GM23338 (cell line): ENCODE results near the gene FEM1B. TPM values are rescaled to one million over a fixed set of nuclear protein-coding genes. Genes with fewer than 3 reads are reported as not detected.

Source experiments
- ATAC-seq: fragments of 200-7000 bp; cut with Tn5 transposase; 3 replicates; pipeline ENCODE4 v1.9.1; 2020
- DNase-seq: peaks from one replicate; pipeline ENCODE4 v3.0.0-alpha.2; 2015; ENCODE audit warnings: low spot score
- H2AFZ ChIP-seq: fragments of 200-600 bp; sonication (generic); 2 replicates; pipeline ENCODE4 v1.8.0; 2016; ENCODE audit warnings: antibody characterized with exemption, mild to moderate bottlenecking, moderate library complexity
- H3F3A ChIP-seq: fragments of 200-600 bp; sonication (generic); replicated peaks from 2 replicates; pipeline ENCODE4 v1.8.0; 2017; ENCODE audit warnings: antibody characterized with exemption, mixed run types, low read depth
- H3K27ac ChIP-seq: fragments of 200-600 bp; sonication (generic); 2 replicates; pipeline ENCODE4 v1.6.1; 2016; ENCODE audit warnings: low read depth
- H3K27me3 ChIP-seq: fragments of 200-600 bp; sonication (generic); 2 replicates; pipeline ENCODE4 v1.8.0; 2016; ENCODE audit warnings: mild to moderate bottlenecking, mixed run types, moderate library complexity; ENCODE audit not compliant: insufficient read depth
- H3K36me3 ChIP-seq: fragments of 200-600 bp; sonication (generic); 2 replicates; pipeline ENCODE4 v1.8.0; 2016; ENCODE audit warnings: mild to moderate bottlenecking; ENCODE audit not compliant: insufficient read depth
- H3K4me1 ChIP-seq: fragments of 200-600 bp; sonication (generic); 2 replicates; pipeline ENCODE4 v1.8.0; 2016; ENCODE audit warnings: mild to moderate bottlenecking, moderate library complexity; ENCODE audit not compliant: insufficient read depth
- H3K4me2 ChIP-seq: fragments of 200-600 bp; sonication (generic); 2 replicates; pipeline ENCODE4 v1.7.1; 2017; ENCODE audit warnings: mixed run types
- H3K4me3 ChIP-seq: fragments of 200-600 bp; sonication (generic); 2 replicates; pipeline ENCODE4 v1.6.1; 2016; ENCODE audit warnings: mixed run types
- H3K79me2 ChIP-seq: fragments of 200-600 bp; sonication (generic); replicated peaks from 2 replicates; pipeline ENCODE4 v1.8.0; 2017; ENCODE audit warnings: mild to moderate bottlenecking; ENCODE audit not compliant: insufficient read depth
- H3K9me2 ChIP-seq: fragments of 200-600 bp; sonication (generic); 2 replicates; pipeline ENCODE4 v1.8.0; 2017; ENCODE audit not compliant: insufficient read depth
- H4K20me1 ChIP-seq: fragments of 200-600 bp; sonication (generic); replicated peaks from 2 replicates; pipeline ENCODE4 v1.8.0; 2017; ENCODE audit warnings: mild to moderate bottlenecking; ENCODE audit not compliant: insufficient read depth
- H3K27ac Mint-ChIP-seq: 2 replicates; pipeline ENCODE4 v1.8.0; 2020; ENCODE audit warnings: inconsistent platforms, mild to moderate bottlenecking, moderate library complexity, mixed read lengths
- H3K27me3 Mint-ChIP-seq: 3 replicates; pipeline ENCODE4 v1.8.0; 2022; ENCODE audit warnings: low read depth, mild to moderate bottlenecking, moderate library complexity, mixed read lengths, inconsistent platforms; ENCODE audit not compliant: insufficient read depth, poor library complexity
- H3K36me3 Mint-ChIP-seq: 3 replicates; pipeline ENCODE4 v1.8.0; 2021; ENCODE audit warnings: low read depth, mild to moderate bottlenecking, inconsistent platforms, moderate library complexity, mixed read lengths
- H3K4me1 Mint-ChIP-seq: 3 replicates; pipeline ENCODE4 v1.8.0; 2020; ENCODE audit warnings: mild to moderate bottlenecking, inconsistent platforms, mixed read lengths
- H3K4me3 Mint-ChIP-seq: 3 replicates; pipeline ENCODE4 v1.8.0; 2021; ENCODE audit warnings: moderate library complexity, mild to moderate bottlenecking, inconsistent platforms, mixed read lengths
- H3K9me3 Mint-ChIP-seq: 3 replicates; pipeline ENCODE4 v1.8.0; 2020; ENCODE audit warnings: moderate library complexity, mild to moderate bottlenecking, inconsistent platforms, mixed read lengths
- CREB1 ChIP-seq: fragments of 250-450 bp; sonication (Bioruptor Pico); IDR thresholded peaks from 2 replicates; pipeline ENCODE4 v1.5.0; 2020; ENCODE audit warnings: low read depth, mild to moderate bottlenecking, moderate library complexity
- EZH2 ChIP-seq: fragments of 200-600 bp; sonication (generic); IDR thresholded peaks from one replicate; pipeline ENCODE4 v1.8.0; 2017; ENCODE audit warnings: antibody characterized with exemption, mild to moderate bottlenecking, low read depth; ENCODE audit not compliant: unreplicated experiment
- EZH2phosphoT487 ChIP-seq: fragments of 200-600 bp; sonication (generic); IDR thresholded peaks from one replicate; pipeline ENCODE4 v1.8.1; 2018; ENCODE audit warnings: antibody characterized with exemption; ENCODE audit not compliant: unreplicated experiment
- JUNB ChIP-seq: IDR thresholded peaks from one replicate; pipeline ENCODE4 v1.6.1; 2016; ENCODE audit warnings: antibody characterized with exemption; ENCODE audit not compliant: unreplicated experiment
- NANOG ChIP-seq: IDR thresholded peaks from 2 replicates; pipeline ENCODE4 v1.6.1; 2016; ENCODE audit warnings: antibody characterized with exemption, borderline replicate concordance
- POLR2AphosphoS5 ChIP-seq: IDR thresholded peaks from 2 replicates; pipeline ENCODE4 v1.6.1; 2016; ENCODE audit warnings: antibody characterized with exemption, low read depth
- STAT1 ChIP-seq: IDR thresholded peaks from one replicate; pipeline ENCODE4 v1.6.1; 2016; ENCODE audit warnings: antibody characterized with exemption; ENCODE audit not compliant: unreplicated experiment
- ZNF114 ChIP-seq: fragments of 250-450 bp; sonication (Bioruptor Pico); IDR thresholded peaks from 2 replicates; pipeline ENCODE4 v1.5.0; 2020; ENCODE audit warnings: mild to moderate bottlenecking, moderate library complexity
- ZNF331 ChIP-seq: fragments of 250-450 bp; sonication (Bioruptor Pico); IDR thresholded peaks from 2 replicates; pipeline ENCODE4 v1.5.0; 2020; ENCODE audit warnings: low read depth, mild to moderate bottlenecking, moderate library complexity
- polyA plus RNA-seq: library from polyadenylated mRNA; unstranded; fragments of >200 nt; fragmentation: Nextera tagmentation; extraction: Ambion mirVana; gene quantifications from 2 replicates; pipeline ENCODE4 v1.2.1, GENCODE V29; 2016
- total RNA-seq: library from RNA; depleted of rRNA; stranded (reverse); fragments of >200 nt; shearing (Covaris generic); gene quantifications from 2 replicates; pipeline ENCODE4 v1.2.3, GENCODE V29; 2014
- TF ChIP-seq, protein P1 (sequence below), 2 experiments: fragments of 200-600 bp in 1 of 2; sonication (generic) in 1 of 2; conservative IDR thresholded peaks; 2 replicates each; pipeline versions ENCODE4 v1.5.1 to v1.6.1; 2016 to 2017; ENCODE audit warnings: antibody characterized with exemption in 2 of 2, low read depth in 2 of 2, mild to moderate bottlenecking in 2 of 2, moderate library complexity in 1 of 2
- TF ChIP-seq, protein P2 (sequence below): IDR thresholded peaks from one replicate; pipeline ENCODE4 v1.6.1; 2018; ENCODE audit warnings: antibody characterized with exemption; ENCODE audit not compliant: unreplicated experiment

Gene FEM1B
- total and polyA plus RNA-seq, 2 experiments from 2014 or later = 13.0 to 82.0 TPM

DNA sequence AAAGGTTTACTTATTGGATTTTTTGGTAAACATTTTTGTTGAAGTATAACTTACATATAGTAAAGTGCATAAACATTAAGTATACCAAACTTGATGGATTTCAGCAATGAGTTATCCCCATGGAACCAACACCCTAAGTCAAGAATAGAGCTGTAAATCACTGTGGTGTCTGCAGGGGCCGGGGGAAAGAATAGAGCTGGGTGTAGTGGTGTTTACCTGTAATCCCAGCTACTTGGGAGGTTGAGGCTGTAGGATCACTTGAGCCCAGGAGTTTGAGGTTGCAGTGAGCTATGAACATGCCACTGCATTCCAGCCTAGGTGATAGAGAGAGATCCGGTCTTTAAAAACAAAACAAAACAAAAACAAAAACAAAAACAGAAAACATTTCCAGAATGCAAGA is 13.3 kb upstream of the FEM1B start (continued):
- TF ChIP-seq, protein P1, sequence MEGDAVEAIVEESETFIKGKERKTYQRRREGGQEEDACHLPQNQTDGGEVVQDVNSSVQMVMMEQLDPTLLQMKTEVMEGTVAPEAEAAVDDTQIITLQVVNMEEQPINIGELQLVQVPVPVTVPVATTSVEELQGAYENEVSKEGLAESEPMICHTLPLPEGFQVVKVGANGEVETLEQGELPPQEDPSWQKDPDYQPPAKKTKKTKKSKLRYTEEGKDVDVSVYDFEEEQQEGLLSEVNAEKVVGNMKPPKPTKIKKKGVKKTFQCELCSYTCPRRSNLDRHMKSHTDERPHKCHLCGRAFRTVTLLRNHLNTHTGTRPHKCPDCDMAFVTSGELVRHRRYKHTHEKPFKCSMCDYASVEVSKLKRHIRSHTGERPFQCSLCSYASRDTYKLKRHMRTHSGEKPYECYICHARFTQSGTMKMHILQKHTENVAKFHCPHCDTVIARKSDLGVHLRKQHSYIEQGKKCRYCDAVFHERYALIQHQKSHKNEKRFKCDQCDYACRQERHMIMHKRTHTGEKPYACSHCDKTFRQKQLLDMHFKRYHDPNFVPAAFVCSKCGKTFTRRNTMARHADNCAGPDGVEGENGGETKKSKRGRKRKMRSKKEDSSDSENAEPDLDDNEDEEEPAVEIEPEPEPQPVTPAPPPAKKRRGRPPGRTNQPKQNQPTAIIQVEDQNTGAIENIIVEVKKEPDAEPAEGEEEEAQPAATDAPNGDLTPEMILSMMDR (conservative IDR thresholded peaks at IDR 0.05; ENCODE audit: low read depth in 2 of 2) = no peak
- TF ChIP-seq NANOG (no peak), JUNB (no peak), EZH2phosphoT487 (no peak), CREB1 (CRISPR knock-in tag) (no peak), POLR2AphosphoS5 (no peak), ZNF114 (no peak), STAT1 (no peak), ZNF331 (no peak), EZH2 (no peak)
- TF ChIP-seq, protein P2, sequence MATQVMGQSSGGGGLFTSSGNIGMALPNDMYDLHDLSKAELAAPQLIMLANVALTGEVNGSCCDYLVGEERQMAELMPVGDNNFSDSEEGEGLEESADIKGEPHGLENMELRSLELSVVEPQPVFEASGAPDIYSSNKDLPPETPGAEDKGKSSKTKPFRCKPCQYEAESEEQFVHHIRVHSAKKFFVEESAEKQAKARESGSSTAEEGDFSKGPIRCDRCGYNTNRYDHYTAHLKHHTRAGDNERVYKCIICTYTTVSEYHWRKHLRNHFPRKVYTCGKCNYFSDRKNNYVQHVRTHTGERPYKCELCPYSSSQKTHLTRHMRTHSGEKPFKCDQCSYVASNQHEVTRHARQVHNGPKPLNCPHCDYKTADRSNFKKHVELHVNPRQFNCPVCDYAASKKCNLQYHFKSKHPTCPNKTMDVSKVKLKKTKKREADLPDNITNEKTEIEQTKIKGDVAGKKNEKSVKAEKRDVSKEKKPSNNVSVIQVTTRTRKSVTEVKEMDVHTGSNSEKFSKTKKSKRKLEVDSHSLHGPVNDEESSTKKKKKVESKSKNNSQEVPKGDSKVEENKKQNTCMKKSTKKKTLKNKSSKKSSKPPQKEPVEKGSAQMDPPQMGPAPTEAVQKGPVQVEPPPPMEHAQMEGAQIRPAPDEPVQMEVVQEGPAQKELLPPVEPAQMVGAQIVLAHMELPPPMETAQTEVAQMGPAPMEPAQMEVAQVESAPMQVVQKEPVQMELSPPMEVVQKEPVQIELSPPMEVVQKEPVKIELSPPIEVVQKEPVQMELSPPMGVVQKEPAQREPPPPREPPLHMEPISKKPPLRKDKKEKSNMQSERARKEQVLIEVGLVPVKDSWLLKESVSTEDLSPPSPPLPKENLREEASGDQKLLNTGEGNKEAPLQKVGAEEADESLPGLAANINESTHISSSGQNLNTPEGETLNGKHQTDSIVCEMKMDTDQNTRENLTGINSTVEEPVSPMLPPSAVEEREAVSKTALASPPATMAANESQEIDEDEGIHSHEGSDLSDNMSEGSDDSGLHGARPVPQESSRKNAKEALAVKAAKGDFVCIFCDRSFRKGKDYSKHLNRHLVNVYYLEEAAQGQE = no peak

DNA sequence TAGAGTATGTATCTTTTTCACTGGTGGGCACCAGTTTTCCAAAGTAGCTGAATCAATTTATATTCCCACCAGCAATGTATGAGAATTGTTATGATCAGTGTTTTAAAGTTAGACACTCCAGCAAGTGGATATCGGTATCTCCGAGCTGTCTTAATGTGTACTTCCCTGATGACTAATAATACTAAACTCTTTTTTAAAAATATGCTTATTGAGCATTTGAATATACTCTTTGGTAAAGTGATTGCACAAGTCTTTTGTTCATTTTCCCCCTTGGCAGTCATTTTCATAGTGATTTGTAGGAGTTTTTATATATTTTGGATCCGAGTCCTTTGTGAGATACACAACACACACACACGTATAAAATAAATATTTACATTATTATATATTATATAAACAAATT is 12.5 kb upstream of the FEM1B start:
- H3K36me3 ChIP-seq = no peaks in the 10 kb centered on the region
- H3K4me1 ChIP-seq = peaks cover 27% of the 10 kb centered on the region
- no peak overlapping the region for H3K4me3 ChIP-seq
- Mint-ChIP-seq H3K36me3 (no peaks in the 10 kb centered on the region), H3K9me3 (no peaks in the 10 kb centered on the region), H3K4me1 (peaks cover 40% of the 10 kb centered on the region), H3K4me3 (no peak overlapping the region), H3K27ac (no peak overlapping the region), H3K27me3 (no peaks in the 10 kb centered on the region)
- H4K20me1 ChIP-seq = no peaks in the 10 kb centered on the region
- no peak overlapping the region for H2AFZ ChIP-seq
- DNase-seq (no peak), ATAC-seq (no peak)
- H3K27ac ChIP-seq = peak overlapping the region; percentile 47; the same call in 1 of the 2 replicates
- H3K27me3 ChIP-seq = no peaks in the 10 kb centered on the region
- no peaks in the 10 kb centered on the region for H3F3A ChIP-seq
- no peaks in the 10 kb centered on the region for H3K9me2 ChIP-seq
- peak overlapping the region; percentile 14 for H3K4me2 ChIP-seq
- H3K79me2 ChIP-seq = no peaks in the 10 kb centered on the region
- TF ChIP-seq ZNF331 (no peak), NANOG (no peak), ZNF114 (no peak), CREB1 (CRISPR knock-in tag) (no peak), EZH2phosphoT487 (no peak), STAT1 (no peak), JUNB (no peak), POLR2AphosphoS5 (no peak)
- TF ChIP-seq, protein P1 (conservative IDR thresholded peaks at IDR 0.05; ENCODE audit: low read depth in 2 of 2) = no peak
- TF ChIP-seq, protein P2 = no peak
